ENCODE measurements around the gene ARID3A.
A peak's percentile ranks its signal among the peaks of the same experiment; 100 is the strongest.

ARID3A gene

GRCh38 chr19:1015782-1016646 lies 90.2 kb downstream of the ARID3A start:
- no peak for TF ChIP-seq REST (IDR thresholded peaks at IDR 0.05; ENCODE audit: insufficient replicate concordance, low read depth)
- TF ChIP-seq POLR2AphosphoS5 (IDR thresholded peaks at IDR 0.05; ENCODE audit: low read depth) = 0 out of 2 replicates have a peak, but pooled peaks have one; percentile 15
- TF ChIP-seq SPI1 (IDR thresholded peaks at IDR 0.05; ENCODE audit: borderline replicate concordance, low read depth) = no peak
- TF ChIP-seq GABPA (IDR thresholded peaks at IDR 0.05; ENCODE audit: low read depth) = no peak
- no peak for TF ChIP-seq CTCF (IDR thresholded peaks at IDR 0.05; ENCODE audit: insufficient read depth, low read length)
- no peaks in the 10 kb centered on the region for H3K27me3 ChIP-seq (ENCODE audit: insufficient read depth, poor library complexity, severe bottlenecking)
- no peak for DNase-seq (ENCODE audit: low read depth in 1 of 2, low spot score in 1 of 2)
- H3K27ac ChIP-seq (replicated peaks) = no peak overlapping the region
- no peak overlapping the region for H3K4me3 ChIP-seq (replicated peaks; ENCODE audit: insufficient read depth, low read length)

GRCh38 chr19:1016647-1017114 lies 90.8 kb downstream of the ARID3A start:
- TF ChIP-seq POLR2AphosphoS5 (IDR thresholded peaks at IDR 0.05; ENCODE audit: low read depth) (no peak), GABPA (IDR thresholded peaks at IDR 0.05; ENCODE audit: low read depth) (no peak), SPI1 (IDR thresholded peaks at IDR 0.05; ENCODE audit: borderline replicate concordance, low read depth) (no peak), CTCF (IDR thresholded peaks at IDR 0.05; ENCODE audit: insufficient read depth, low read length) (no peak), REST (IDR thresholded peaks at IDR 0.05; ENCODE audit: insufficient replicate concordance, low read depth) (no peak)
- Histone ChIP-seq H3K4me3 (replicated peaks; ENCODE audit: insufficient read depth, low read length) (no peak overlapping the region), H3K27me3 (ENCODE audit: insufficient read depth, poor library complexity, severe bottlenecking) (no peaks in the 10 kb centered on the region), H3K27ac (replicated peaks) (no peak overlapping the region)
- DNase-seq (ENCODE audit: low read depth in 1 of 2, low spot score in 1 of 2) = no peak

DNA sequence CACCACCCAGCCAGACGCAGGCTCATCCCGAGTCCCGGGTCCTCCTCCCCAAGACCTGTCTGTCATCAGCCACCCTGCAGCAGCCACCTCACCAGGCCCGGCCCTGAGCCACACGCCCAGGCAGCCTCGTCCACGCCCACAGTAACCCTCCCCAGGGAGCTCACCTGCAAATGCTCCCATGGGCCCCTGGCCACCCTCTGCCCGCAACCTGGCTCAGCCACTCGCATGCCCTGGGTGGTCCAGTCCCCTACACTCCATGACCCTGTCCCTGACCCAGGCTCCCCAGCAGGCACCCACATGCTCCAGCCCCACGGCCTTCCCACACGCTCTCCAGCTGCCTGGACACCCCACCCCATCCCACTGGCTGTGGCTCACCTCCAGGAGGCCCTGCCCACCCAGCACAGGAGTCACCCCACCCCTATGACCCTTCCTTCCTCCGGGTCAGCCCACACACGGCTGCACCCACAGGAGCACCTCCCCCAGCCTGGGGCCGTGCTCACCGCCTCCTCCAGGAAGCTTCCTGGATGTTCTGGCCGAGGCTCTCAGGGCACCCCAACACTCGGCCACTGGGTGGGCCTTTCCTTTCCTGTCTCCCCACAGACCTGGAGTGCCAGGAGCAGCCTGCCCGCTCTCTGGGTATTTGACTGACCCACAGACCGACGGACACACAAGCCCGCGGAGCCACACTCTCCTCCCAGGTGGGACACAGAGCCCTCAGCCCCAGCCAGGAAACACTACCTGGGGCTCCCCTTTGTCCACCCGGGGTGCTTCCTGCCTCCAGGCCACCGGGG lies 91.5 kb downstream of the ARID3A start:
- peak overlapping the region; percentile 6 for H3K4me3 ChIP-seq (replicated peaks; ENCODE audit: insufficient read depth, low read length)
- H3K27ac ChIP-seq (replicated peaks) = peak overlapping the region; percentile 23; the same call in 1 of the 2 replicates
- no peaks in the 10 kb centered on the region for H3K27me3 ChIP-seq (ENCODE audit: insufficient read depth, poor library complexity, severe bottlenecking)
- DNase-seq (ENCODE audit: low read depth in 1 of 2, low spot score in 1 of 2) = peak in 1 of 2 experiments; percentile 54
- TF ChIP-seq GABPA (IDR thresholded peaks at IDR 0.05; ENCODE audit: low read depth) (no peak), POLR2AphosphoS5 (IDR thresholded peaks at IDR 0.05; ENCODE audit: low read depth) (0 out of 2 replicates have a peak, but pooled peaks have one; percentile 7), REST (IDR thresholded peaks at IDR 0.05; ENCODE audit: insufficient replicate concordance, low read depth) (no peak), SPI1 (IDR thresholded peaks at IDR 0.05; ENCODE audit: borderline replicate concordance, low read depth) (no peak), CTCF (IDR thresholded peaks at IDR 0.05; ENCODE audit: insufficient read depth, low read length) (no peak)

Data from HL-60 (cell line).